A673 (cell line): Measurements from ENCODE around the gene KIAA1328.

Experiments
- CTCF ChIP-seq: fragments of 300-800, 200-600 bp; sonication (generic); conservative IDR thresholded peaks from 2 replicates; pipeline ENCODE4 v1.5.1; 2017; ENCODE audit warnings: low read depth, mild to moderate bottlenecking, antibody characterized with exemption, low read length, moderate library complexity, mixed read lengths
- EZH2 ChIP-seq: fragments of 200-600 bp; sonication (generic); IDR thresholded peaks from 2 replicates; pipeline ENCODE4 v1.6.1; 2017; ENCODE audit warnings: borderline replicate concordance, low read depth, mild to moderate bottlenecking, mixed read lengths, antibody characterized with exemption, low read length; ENCODE audit not compliant: poor library complexity, severe bottlenecking

- TF ChIP-seq CTCF = no peak
- no peak for TF ChIP-seq EZH2
Measured at GRCh38 chr18:36828157-36828629, 734 bp upstream of the KIAA1328 start.
